ENCODE results near the gene AUP1.
"Not testable (repeated sequence)": the region's sequence is repeated elsewhere in the genome, so short reads cannot be mapped to it uniquely, and the experiment has no call there.

The AUP1 gene

DNA sequence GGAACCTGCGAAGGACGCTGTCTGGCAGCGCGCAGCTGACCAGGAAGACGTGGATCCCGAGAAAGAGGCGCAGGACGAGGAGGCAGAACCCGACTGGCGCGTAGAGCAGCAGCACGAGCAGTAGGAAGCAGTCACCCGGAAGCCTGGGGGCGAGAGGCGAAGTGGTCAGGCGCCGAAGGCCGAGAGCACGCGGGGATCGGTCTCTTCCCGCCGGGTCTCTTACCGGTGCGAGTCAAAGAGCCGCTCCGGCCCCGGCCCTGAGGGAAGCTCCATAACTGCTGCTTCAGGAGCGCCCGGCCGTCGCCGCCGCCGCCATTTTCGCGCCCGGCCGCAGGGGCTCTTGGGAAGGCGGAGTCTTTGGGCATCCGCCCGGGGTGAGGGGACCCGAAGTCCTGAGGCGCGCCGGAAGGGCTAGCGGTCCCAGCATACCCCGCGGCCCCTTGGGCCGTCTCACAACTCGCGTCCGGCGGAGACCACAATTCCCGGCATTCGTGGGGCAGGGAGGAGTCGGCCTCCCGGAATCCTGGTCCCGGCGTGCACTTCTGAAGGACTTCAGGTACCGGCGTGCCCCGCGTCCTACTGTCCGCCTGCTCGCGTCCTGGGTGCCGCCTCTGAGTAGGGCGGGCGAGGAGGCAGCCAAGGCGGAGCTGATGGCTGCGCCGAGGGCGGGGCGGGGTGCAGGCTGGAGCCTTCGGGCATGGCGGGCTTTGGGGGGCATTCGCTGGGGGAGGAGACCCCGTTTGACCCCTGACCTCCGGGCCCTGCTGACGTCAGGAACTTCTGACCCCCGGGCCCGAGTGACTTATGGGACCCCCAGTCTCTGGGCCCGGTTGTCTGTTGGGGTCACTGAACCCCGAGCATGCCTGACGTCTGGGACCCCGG, at the start of gene AUP1, which contains the start of gene HTRA2:
TSS of gene AUP1 (minus strand) at position 350 of the 882 bp plus-strand sequence. CDS start at position 273, 77 bp downstream.
TSS of gene HTRA2 (plus strand) at position 577 of the 882 bp plus-strand sequence. CDS start at position 651, 74 bp downstream.
- DNase-seq: peak; percentile 96 to 99 (median 98)
- intact Hi-C loops (cut with DNase I): loop anchor here (1.0 to 2.0 kb wide), 2 partner anchors 23 to 47 kb away; partner anchors contain the start of genes CCDC142 and PCGF1

GRCh38 chr2:74578408-74578807, 48.9 kb upstream of the AUP1 start:
- intact Hi-C loops (cut with DNase I): no loop called here

GRCh38 chr2:74577448-74577847, 47.9 kb upstream of the AUP1 start:
- no peak for DNase-seq

More at GRCh38 chr2:74578408-74578807, 48.9 kb upstream of the AUP1 start:
- DNase-seq: no peak

GRCh38 chr2:74576863-74577229, 47.3 kb upstream of the AUP1 start:
- DNase-seq: peak in 9 of 42 donors; percentile 12 to 46 (median 22)
- intact Hi-C loops (cut with DNase I): no loop called here

More at GRCh38 chr2:74577448-74577847, 47.9 kb upstream of the AUP1 start:
- intact Hi-C loops (cut with DNase I): no loop called here

DNA sequence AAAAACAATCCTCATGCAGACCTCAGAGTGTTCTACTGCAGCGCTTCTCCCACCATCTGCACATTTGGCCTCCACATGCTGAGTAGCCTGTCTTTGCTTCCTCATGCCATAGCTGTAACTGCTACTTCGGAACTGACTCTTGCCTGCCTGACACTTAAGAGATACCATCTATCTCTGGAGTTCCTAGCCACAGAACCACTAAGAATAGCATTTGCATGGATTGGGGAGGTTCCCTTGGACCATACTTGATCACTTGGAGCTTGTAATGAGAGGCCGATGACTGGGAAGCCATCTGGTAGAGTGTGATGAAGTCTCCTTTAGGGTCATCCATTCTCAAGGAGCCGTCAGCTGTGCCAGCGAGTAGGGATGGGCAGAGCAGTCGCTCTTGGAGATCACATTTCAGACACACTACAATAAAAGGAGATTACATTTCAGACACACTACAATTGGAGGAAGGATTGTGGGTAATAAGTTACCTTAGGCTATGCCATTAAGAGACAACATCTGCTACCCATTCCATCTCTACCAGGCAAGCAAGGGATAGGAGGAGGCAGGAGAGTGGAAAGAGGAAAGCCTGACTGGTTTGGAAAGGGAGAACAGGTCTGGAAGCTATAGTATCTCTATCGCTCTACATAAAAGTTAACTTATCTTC, 46.8 kb upstream of the AUP1 start:
- intact Hi-C loops (cut with DNase I): no loop called here

GRCh38 chr2:74575320-74575719, 45.8 kb upstream of the AUP1 start:
- intact Hi-C loops (cut with DNase I): no loop called here
- DNase-seq: no peak

More for the DNA sequence above, 46.8 kb upstream of the AUP1 start:
- no peak for DNase-seq

DNA sequence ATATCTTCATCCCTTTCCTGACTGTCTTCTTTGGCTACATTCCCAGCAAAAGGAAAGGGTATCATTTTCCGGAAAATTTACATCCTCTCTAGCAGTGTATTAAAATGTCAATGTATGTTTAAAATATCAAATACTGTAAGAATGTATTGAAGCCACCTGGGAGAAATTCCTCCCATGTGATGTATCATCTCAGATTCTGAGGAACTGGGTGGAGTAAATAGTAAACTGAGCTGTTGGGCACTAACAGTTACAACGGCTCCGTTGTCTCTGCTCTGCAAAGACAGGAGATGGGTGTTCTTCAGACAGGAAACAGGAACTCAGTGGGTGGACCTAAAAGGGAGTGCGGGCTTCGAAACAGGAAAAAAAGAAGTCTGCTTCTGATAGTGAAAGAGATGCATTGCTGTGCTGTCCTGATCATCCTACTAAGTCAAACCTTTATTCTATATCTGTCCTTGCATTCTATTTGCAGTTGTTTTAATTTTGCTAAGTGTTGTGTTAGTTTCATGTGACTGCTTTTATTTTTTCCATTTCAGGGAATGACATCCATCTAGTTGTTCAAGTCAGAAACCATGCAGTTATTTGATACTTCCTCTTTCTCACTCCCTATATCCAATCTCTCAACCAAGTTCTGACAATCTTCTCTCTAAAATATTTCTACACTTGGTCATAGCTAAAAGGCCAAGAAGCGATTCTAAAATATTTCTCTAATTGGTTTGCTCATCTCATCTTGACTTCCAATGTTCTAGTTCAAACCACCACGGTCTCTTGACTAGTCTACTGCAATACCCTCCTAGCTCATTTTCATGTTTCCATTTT, 44.4 kb upstream of the AUP1 start:
- peak in 1 of 42 donors; percentile 30 for DNase-seq
- intact Hi-C loops (cut with DNase I): no loop called here

DNA sequence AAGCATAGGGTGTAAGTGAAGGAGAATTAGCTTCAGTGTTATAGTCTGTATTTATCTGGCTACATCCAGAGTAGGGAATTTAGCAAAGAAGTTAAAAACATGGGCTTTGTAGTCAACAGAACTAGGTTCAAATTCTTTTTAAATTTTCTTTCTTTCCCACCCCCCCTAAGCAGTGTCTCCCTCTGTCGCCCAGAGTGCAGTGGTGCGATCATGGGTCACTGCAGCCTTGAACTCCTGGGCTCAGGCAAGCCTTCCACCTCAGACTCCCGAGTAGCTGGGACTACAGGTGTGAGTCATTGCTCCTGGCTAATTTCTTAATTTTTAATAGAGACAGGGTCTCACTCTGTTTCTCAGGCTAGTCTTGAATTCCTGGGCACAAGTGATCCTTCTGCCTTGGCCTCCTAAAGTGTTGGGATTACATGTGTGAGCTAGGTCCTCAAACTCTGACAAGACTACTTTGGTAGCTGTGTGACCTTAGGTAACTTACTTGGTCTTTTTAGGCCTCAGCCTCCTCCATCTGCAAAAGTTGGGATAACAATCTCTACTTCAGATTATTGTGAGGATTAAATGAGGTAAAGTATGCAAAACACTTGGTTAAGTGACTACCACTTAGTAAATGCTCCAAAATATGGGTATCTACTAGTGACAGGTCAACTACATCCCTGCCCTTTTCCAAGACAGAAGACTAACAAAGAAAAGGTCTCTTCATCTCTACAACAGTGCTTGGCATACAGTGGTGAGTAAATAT, 42.8 kb upstream of the AUP1 start:
- no peak for DNase-seq
- intact Hi-C loops (cut with DNase I): no loop called here

GRCh38 chr2:74571058-74571457, 41.6 kb upstream of the AUP1 start:
- no peak for DNase-seq
- intact Hi-C loops (cut with DNase I): no loop called here

DNA sequence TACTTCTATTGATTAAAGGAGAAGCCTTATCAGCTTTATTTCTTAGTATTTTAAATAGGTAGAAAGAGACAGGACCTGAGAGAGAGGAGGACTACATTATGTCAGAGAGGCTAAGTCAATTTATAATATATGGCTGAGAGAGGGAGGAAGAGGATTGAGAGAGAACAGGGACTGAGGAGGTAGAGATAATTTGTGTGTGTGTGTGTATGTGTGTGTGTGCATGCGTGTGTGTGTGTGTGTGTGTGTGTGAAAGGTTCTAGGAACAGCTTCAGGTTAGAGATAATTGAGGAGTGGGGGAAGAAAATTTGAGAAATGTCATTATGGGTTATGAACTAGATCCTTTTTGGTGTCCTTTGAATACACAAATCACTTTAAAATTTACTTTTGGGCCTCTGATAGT, 40.2 kb upstream of the AUP1 start:
- intact Hi-C loops (cut with DNase I): no loop called here
- DNase-seq: no peak

GRCh38 chr2:74567881-74568280, 38.4 kb upstream of the AUP1 start:
- intact Hi-C loops (cut with DNase I): no loop called here

GRCh38 chr2:74566754-74567085, 37.2 kb upstream of the AUP1 start:
- no peak for DNase-seq
- intact Hi-C loops (cut with DNase I): no loop called here

More at GRCh38 chr2:74567881-74568280, 38.4 kb upstream of the AUP1 start:
- DNase-seq: no peak

DNA sequence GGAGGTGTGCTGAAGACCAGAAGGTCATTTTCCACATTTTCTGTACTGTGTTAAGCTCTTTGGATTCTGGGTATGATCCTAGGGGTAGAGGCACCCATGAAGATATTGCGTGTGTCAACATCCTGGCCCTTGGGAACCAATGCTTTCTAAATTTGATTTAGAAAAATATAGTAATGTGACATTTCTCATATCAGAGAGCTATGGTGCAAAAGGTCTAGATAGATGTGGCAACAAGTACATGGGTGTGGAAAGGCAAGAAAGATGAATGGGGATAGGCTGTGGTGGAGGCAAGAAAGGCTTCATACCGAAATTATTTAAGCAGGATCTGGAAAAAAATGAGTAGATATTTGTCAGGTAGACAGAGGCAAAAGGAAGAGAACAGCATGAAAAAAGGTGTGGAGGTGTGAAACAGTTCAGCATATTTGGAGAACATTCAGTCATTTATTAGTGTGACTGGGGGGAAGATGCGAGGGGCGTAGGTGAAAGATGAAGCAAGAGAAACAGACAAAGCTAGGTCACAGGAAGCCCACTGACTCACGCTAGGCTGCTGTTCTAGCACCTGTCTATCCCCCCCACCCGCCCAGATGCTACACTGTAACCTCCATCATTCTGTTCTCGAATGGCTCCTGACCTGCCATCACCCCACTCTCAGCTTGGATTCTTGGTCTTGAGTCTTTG, 36.7 kb upstream of the AUP1 start:
- DNase-seq: no peak
- intact Hi-C loops (cut with DNase I): no loop called here

DNA sequence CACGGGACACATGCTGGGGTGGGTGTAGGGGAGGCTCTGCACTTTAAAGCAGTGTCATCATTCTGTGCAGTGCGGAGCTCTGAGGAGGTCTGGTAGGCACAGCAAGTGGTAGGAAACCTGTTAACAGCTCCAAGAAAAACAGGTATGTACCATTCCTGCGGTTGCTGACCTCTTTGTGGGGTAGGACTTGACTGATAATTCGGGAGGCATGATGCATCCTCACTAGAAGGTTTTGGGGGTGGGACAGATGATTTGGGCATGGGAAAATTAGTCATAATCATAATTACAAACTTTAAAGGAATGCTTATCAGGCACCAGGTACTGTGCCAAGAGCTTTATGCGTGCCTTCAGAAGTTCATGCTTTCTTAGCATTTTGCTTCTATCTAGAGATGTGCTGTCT, 34.7 kb upstream of the AUP1 start:
- intact Hi-C loops (cut with DNase I): no loop called here
- no peak for DNase-seq

GRCh38 chr2:74562126-74562775, 32.7 kb upstream of the AUP1 start:
- intact Hi-C loops (cut with DNase I): no loop called here
- no peak for DNase-seq

- intact Hi-C loops (cut with DNase I): not testable (repeated sequence)
Observed at GRCh38 chr2:74561022-74561421, 31.5 kb upstream of the AUP1 start.

GRCh38 chr2:74560591-74560990, 31.1 kb upstream of the AUP1 start:
- intact Hi-C loops (cut with DNase I): no loop called here
- no peak for DNase-seq

More at GRCh38 chr2:74561022-74561421, 31.5 kb upstream of the AUP1 start:
- not testable (repeated sequence) for DNase-seq

DNA sequence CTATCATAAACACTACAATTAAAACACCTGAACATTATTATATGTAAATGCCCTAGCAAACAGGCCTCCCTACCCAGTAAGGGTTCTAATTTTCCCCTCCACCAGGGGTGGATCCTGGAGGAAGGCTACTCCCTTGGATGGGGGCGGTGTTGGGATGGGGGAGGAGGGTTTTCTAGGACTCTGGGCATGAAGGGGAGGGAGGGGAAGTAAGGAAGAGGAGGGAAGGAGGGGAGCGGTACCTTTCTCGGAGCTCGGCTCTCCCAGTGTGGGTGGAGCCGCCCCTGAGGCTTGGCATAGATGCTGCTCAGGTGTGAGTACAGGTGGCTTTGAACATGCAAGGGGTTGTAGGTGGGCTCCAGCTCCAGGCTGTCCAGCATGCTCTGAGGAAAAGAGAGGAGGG, 30.4 kb upstream of the AUP1 start:
- intact Hi-C loops (cut with DNase I): no loop called here
- DNase-seq: no peak

All from head of caudate nucleus (tissue), 42 donors.